Daoy (cell line): Measurements from ENCODE around the gene IL17REL. TPM values are rescaled to one million over a fixed set of nuclear protein-coding genes. Genes with fewer than 3 reads are reported as not detected.

Source experiments
- DNase-seq: peaks from one replicate; pipeline ENCODE4 v3.0.0-alpha.2; 2015; ENCODE audit warnings: low read depth
- total RNA-seq: library from RNA; depleted of rRNA; stranded (reverse); fragments of >200 nt; shearing (Covaris generic); gene quantifications from 2 replicates; pipeline ENCODE4 v1.2.3, GENCODE V29; 2014

Gene IL17REL
- total RNA-seq, 1 experiment from 2014 or later: not detected

- no peak for DNase-seq
Measured at GRCh38 chr22:50046019-50046415, 33.5 kb upstream of the IL17REL start.

GRCh38 chr22:50045211-50046018 is 32.9 kb upstream of the IL17REL start:
- no peak for DNase-seq

- no peak for DNase-seq
Measured at GRCh38 chr22:50044485-50045118, 32.0 kb upstream of the IL17REL start.

GRCh38 chr22:50041361-50042065 is 28.9 kb upstream of the IL17REL start:
- no peak for DNase-seq

GRCh38 chr22:50040717-50041116 is 28.2 kb upstream of the IL17REL start:
- no peak for DNase-seq

- DNase-seq: no peak
Measured at GRCh38 chr22:50039669-50040443, 27.3 kb upstream of the IL17REL start.

- no peak for DNase-seq
Measured at GRCh38 chr22:50035976-50036724, 23.6 kb upstream of the IL17REL start.

- no peak for DNase-seq
Measured at GRCh38 chr22:50035131-50035881, 22.7 kb upstream of the IL17REL start.

- peak; percentile 66 for DNase-seq
Measured at GRCh38 chr22:50034126-50035081, 21.8 kb upstream of the IL17REL start.

- DNase-seq: no peak
Measured at GRCh38 chr22:50032941-50033601, 20.5 kb upstream of the IL17REL start.

GRCh38 chr22:50032109-50032871 is 19.7 kb upstream of the IL17REL start:
- no peak for DNase-seq

- DNase-seq: no peak
Measured at GRCh38 chr22:50031189-50032091, 18.9 kb upstream of the IL17REL start.

GRCh38 chr22:50030297-50031188 is 18.0 kb upstream of the IL17REL start:
- peak; percentile 83 for DNase-seq

- peak; percentile 80 for DNase-seq
Measured at GRCh38 chr22:50027639-50028537, 15.3 kb upstream of the IL17REL start.

- no peak for DNase-seq
Measured at GRCh38 chr22:50025993-50026392, 13.4 kb upstream of the IL17REL start.
